GM21786 (cell line): ENCODE data around the gene LRRC74B.

Experiments
- ATAC-seq: cut with Tn5 transposase; IDR thresholded peaks from one replicate; pipeline ENCODE4 v1.9.1; 2021; ENCODE audit not compliant: unreplicated experiment

The LRRC74B gene

GRCh38 chr22:21013657-21014201 is 32.0 kb upstream of the LRRC74B start:
- no peak for ATAC-seq

DNA sequence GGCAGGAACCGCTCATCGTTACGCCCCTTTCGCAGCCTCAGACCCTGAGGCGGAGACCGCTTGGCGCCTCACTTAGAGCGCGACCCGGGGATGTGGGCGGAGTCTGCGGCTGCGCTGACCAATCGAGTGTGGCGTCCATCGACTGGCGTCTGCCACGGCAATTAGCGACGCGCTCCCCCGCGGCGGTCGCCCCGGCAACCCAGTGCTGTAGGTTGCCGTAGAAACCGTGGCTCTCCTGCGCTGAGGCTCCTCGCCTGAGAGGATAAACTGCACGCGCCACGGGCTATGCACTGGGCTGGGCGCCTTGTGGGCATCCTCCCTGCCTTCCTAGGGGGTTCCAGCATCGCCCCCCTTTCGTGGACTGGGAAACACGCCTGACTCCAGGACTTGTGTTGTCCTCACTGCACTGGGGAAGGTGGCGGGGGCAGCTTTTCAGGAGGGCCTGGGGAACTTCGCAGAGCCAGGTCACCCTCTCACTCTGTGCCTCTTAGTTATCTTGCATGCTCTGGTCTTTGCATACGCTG is 31.5 kb upstream of the LRRC74B start:
- ATAC-seq, result peak; percentile 58

DNA sequence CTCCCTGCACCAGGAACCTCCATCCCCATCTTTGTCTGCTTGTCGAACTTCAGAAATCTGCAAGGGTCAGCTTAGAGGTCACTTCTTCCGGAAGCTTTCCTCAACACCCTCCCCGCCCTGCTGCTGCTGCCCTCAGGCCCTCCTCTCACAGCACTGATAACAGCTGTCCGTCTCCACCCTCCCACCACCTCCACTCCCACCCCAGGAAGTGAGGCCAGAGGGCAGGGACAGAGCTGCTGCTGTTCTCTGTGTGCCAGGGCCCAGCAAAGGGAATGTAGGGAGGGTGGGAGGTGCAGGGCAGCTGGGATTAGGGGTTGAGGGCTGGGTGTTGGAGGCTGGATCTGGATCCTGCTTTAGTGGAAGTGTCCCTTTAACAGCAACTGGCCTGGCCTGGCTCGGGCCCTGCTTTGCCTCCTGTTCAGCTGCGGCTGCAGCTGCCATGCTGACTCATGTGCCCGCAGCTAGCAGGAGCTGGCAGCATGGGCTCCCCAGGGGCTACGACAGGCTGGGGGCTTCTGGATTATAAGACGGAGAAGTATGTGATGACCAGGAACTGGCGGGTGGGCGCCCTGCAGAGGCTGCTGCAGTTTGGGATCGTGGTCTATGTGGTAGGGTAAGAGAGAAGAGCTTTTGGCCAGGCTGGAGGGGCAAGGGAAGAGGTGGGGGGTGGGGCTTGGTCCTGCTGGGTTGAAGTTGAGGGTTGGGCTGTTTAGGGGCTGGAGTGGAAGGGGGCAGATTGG is 30.9 kb upstream of the LRRC74B start, which contains the start of gene P2RX6:
P2RX6 (plus strand) TSS at position 440 of the 740 bp plus-strand sequence; CDS start at position 450, 10 bp downstream.
- no peak for ATAC-seq

DNA sequence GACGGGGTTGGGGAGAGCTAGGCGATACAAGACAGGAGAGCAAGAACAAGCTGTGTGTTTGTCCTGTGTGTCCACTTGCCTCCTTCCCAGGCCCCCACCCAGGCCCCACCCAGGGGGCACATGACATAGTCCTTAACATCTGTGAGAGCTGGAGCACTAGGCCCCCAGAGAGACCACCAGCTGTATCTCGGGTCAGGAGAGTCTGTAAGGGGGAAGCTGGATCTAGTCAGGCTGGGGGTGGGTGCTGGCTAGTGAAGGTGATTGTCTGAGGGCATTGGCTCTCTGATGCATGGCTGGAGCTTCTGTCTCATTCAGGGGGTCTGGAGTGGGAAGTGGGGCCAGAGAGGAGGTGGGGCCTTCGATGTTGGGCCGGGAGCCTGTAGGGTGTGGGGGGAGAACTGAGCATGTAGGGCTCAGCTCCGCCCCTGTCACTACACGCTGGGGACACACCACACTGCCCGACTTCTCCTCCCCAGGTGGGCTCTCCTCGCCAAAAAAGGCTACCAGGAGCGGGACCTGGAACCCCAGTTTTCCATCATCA is 30.2 kb upstream of the LRRC74B start:
- ATAC-seq, result no peak

- ATAC-seq, result no peak
These were observed 28.9 kb upstream of the LRRC74B start for GRCh38 chr22:21016644-21017420.

DNA sequence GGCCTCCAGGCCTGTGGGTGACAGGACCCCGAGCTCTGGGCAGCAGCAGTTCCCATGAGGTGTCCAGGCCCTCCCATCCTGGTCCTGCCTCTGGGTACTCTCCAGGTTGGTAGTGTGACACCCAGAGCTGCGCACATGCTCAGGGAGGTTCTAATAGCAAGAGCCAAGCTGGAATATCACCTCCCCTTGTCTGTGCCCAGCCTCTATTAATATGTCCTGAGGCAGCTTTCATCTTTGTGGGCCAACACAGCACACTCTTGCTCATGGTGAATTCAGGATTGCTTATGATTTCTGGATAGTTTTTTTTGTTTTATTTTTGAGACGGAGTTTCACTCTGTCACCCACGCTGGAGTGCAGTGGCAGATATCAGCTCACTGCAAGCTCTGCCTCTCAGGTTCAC is 27.4 kb upstream of the LRRC74B start:
- ATAC-seq, result no peak

DNA sequence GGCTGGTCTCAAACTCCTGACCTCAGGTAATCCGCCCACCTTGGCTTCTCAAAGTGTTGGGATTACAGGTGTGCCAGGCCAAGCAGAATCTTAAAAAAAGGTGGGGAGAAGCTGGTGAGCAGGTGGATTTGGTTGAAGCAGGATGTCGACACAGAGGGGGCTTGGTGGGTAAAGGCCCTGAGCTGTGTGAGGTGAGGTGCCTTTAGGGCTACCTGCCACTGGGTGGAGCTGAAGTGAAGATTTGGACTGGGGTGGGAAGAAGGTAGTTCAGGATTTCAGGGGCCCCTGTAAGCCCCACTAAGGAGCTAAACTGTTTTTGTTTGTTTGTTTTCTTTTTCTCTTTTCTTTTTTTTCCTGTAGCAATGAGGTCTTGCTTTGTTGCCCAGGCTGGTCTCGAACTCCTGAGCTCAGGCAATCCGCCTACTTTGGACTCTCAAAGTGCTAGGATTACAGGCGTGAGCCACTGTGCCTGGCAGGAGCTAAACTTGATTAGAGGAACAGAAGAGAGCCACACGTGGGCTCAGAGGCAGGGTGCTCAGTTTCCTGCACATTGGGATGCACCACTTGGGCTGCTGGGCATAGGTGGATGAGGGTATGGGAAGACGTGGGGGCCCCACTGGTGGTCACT is 24.8 kb upstream of the LRRC74B start:
- ATAC-seq, result no peak

GRCh38 chr22:21022507-21022906 is 23.2 kb upstream of the LRRC74B start:
- ATAC-seq, result no peak

DNA sequence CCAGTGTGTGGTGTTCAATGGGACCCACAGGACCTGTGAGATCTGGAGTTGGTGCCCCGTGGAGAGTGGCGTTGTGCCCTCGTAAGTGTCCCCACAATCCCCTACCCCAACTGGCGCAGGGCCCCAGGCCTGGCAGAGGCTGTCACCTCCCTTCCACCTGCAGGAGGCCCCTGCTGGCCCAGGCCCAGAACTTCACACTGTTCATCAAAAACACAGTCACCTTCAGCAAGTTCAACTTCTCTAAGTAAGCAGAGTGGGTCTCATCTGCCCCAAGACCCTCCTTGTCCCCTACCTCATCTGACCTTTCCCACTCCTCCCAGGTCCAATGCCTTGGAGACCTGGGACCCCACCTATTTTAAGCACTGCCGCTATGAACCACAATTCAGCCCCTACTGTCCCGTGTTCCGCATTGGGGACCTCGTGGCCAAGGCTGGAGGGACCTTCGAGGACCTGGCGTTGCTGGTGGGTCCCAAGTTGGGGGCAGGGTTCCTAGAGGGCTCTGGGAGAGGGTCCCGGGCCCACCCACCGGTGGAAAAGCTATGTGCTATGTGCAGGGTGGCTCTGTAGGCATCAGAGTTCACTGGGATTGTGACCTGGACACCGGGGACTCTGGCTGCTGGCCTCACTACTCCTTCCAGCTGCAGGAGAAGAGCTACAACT is 22.7 kb upstream of the LRRC74B start:
- no peak for ATAC-seq

GRCh38 chr22:21025266-21025665 is 20.5 kb upstream of the LRRC74B start:
- no peak for ATAC-seq

GRCh38 chr22:21025763-21026755 is 19.7 kb upstream of the LRRC74B start:
- ATAC-seq, result no peak

DNA sequence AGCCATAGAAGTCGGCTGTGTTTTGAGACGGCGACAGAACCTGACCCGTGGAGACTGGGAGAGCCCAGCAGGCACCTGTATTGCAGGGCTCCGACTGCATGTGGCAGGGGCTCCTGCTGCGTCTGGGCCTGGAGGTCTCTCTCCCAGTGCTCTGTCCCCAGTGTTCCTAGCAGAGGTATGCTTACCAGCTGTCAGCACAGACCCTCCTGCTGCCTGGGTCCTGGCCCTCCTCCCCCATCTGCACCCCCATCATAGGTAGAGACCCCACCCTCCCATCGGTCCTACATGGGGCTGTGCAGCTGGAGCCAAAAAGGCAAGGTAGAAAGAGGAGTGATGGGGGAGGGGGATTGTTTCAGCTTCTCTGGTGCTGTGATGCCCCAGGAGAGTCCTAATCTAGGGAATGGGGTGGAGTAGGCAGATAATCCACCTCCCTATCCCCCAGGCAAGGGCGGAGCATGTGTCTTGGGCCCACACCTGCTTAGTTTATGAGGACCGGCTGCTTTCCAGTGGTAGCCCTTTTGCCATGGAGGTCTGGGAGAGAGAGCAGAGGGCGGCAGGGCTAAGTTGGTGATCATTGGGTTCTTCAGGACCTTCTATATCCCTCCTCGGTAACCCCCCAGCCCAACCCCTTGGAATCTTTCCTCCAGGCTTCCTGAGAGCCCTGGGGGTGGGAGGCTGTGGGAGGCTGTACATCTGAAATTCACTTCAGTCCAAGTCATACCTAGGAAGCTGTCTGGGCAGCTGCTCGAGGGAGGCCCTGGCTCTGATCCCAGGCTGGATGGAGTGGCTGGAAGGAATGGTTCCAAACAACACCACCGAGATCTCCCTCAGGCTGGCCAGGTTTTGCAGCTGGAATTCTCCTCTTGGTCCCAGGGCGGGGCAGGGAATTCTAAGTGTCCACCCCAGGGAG is 18.7 kb upstream of the LRRC74B start:
- no peak for ATAC-seq

DNA sequence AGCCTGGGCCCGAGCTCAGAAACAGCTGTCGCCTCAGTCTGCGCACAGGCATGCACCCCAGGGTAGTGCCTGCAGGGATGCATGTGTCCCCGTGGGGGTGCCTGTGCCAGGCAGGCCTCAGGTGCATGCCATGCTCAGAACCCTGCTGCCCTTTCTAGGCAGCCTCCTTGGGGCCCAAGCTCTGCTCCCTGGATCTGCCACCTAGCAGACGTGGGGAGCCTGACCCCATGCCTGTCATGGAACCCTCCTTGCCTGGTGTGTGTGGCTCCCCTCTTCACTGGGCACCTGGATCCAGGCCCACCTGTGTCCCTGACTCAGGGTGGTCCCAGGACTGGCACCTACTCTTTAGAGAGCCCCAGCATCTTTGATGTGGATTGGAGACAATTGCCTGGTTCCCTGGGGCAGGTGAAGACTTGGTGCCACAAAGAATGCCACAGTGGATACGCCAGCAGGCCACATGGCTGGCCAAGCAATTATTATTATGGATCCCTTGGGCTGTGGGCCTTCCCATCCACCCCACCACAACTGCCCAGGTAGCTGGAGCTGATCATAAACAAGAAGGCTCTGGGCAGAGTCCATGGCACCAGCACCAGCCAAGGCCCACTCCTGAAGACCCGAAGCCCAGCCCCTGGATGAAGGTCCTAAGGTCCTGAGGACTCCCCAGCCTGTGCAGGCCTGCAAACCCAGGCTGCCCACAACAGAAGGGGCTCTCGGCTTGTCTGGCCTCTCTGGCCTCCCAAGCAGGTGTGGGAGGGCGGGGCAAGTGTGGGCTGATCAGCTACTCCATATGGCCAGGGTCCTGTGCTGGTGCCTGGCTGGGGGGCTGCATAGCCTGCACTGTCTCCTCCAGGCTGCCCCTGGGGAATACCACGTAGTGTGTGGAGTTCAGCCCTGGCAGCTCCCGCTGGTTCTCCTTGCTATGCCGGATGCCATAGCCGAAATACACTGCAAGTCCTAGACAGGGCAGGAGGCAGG is 17.2 kb upstream of the LRRC74B start:
- no peak for ATAC-seq

- ATAC-seq, result no peak
These were observed 16.2 kb upstream of the LRRC74B start for GRCh38 chr22:21029486-21030025.

- ATAC-seq, result no peak
These were observed 15.7 kb upstream of the LRRC74B start for GRCh38 chr22:21030032-21030431.

DNA sequence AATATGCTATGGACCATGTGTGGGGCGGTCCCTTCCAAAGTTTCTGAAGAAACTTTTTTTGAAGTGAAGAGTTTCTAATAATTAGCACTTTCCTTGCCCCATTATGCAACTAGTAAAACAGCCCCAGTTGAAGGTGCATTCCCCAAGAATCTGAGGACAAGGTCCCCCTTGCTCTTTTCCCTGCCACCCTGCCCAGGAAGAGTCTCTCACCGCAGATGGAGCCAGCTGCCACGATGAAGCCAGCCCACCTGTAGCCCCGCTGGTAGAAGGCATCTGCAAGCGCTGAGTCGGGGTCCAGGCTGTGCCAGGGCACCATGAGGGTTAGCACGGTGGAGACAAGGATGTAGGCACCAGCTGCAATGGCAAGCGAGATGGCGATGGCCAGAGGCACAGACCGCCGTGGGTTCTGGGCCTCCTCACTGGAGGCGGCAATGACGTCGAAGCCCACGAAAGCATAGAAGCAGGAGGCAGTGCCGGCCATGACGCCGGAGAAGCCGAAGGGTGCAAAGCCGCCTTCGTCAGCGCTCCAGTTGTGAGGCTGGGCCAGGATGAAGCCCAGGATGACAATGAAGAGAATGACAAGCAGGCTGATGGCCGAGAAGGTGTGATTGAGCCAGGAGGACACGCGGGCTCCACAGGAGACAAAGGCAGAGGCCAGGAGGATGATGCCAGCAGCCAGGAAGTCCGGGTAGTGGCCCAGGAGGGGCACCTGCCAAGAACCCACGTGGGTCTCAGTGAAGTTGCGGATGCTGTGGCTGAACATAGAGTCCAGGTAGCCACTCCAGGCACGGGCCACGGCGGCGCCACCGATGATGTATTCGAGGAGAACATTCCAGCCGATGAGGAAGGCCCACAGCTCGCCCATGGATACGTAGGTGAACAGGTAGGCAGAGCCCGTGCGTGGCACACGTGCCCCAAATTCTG is 14.9 kb upstream of the LRRC74B start:
- ATAC-seq, result no peak
